SK-N-SH treated with all-trans-retinoic acid at 6 μM for 48 hours (cell line): ENCODE data around the gene IGSF8.

ENCODE experiments used
- ARNTL ChIP-seq: fragments of 450-650 bp; formaldehyde crosslinking; IDR thresholded peaks from 2 replicates; pipeline ENCODE4 v1.5.0; 2020; ENCODE audit warnings: low read depth, mild to moderate bottlenecking, moderate library complexity, borderline replicate concordance
- BACH2 ChIP-seq: fragments of 250-450 bp; sonication (Bioruptor Pico); IDR thresholded peaks from 2 replicates; pipeline ENCODE4 v1.9.0; 2021; ENCODE audit warnings: mild to moderate bottlenecking, borderline replicate concordance
- CSDC2 ChIP-seq: fragments of 250-450 bp; sonication (Bioruptor Pico); IDR thresholded peaks from 2 replicates; pipeline ENCODE4 v1.5.0; 2020; ENCODE audit warnings: mild to moderate bottlenecking, moderate library complexity
- ISL1 ChIP-seq: fragments of 250-450 bp; sonication (Bioruptor Pico); IDR thresholded peaks from 2 replicates; pipeline ENCODE4 v2.1.2; 2022; ENCODE audit warnings: mild to moderate bottlenecking, moderate library complexity
- OSR1 ChIP-seq: fragments of 250-450 bp; sonication (Bioruptor Pico); IDR thresholded peaks from 2 replicates; pipeline ENCODE4 v1.8.0; 2022; ENCODE audit warnings: moderate library complexity, mild to moderate bottlenecking, inconsistent platforms
- PPARA ChIP-seq: fragments of 250-450 bp; sonication (Bioruptor Pico); IDR thresholded peaks from 2 replicates; pipeline ENCODE4 v1.5.0; 2020; ENCODE audit warnings: mild to moderate bottlenecking, borderline replicate concordance
- RARB ChIP-seq: fragments of 250-450 bp; sonication (Bioruptor Pico); IDR thresholded peaks from 2 replicates; pipeline ENCODE4 v1.8.0; 2021; ENCODE audit warnings: mild to moderate bottlenecking, moderate library complexity
- SNAI2 ChIP-seq: fragments of 250-450 bp; sonication (Bioruptor Pico); IDR thresholded peaks from 2 replicates; pipeline ENCODE4 v1.5.0; 2020; ENCODE audit warnings: mild to moderate bottlenecking, moderate library complexity
- ZFP30 ChIP-seq: fragments of 450-650 bp; formaldehyde crosslinking; IDR thresholded peaks from 2 replicates; pipeline ENCODE4 v1.5.0; 2022; ENCODE audit warnings: mild to moderate bottlenecking, moderate library complexity
- TF ChIP-seq, protein P1 (sequence below): fragments of 250-450 bp; sonication (Bioruptor Pico); IDR thresholded peaks from 2 replicates; pipeline ENCODE4 v1.8.0; 2020; ENCODE audit warnings: mild to moderate bottlenecking, moderate library complexity, borderline replicate concordance
- TF ChIP-seq, protein P2 (sequence below): fragments of 250-450 bp; sonication (Bioruptor Pico); IDR thresholded peaks from 2 replicates; pipeline ENCODE4 v1.5.1; 2020; ENCODE audit warnings: low read depth, mild to moderate bottlenecking, moderate library complexity
- TF ChIP-seq, protein P3 (sequence below): fragments of 250-450 bp; sonication (Bioruptor Pico); IDR thresholded peaks from 2 replicates; pipeline ENCODE4 v1.5.0; 2020; ENCODE audit warnings: mild to moderate bottlenecking, moderate library complexity
- TF ChIP-seq, protein P4 (sequence below): fragments of 250-450 bp; sonication (Bioruptor Pico); IDR thresholded peaks from 2 replicates; pipeline ENCODE4 v1.5.1; 2021; ENCODE audit warnings: mild to moderate bottlenecking, moderate library complexity

DNA sequence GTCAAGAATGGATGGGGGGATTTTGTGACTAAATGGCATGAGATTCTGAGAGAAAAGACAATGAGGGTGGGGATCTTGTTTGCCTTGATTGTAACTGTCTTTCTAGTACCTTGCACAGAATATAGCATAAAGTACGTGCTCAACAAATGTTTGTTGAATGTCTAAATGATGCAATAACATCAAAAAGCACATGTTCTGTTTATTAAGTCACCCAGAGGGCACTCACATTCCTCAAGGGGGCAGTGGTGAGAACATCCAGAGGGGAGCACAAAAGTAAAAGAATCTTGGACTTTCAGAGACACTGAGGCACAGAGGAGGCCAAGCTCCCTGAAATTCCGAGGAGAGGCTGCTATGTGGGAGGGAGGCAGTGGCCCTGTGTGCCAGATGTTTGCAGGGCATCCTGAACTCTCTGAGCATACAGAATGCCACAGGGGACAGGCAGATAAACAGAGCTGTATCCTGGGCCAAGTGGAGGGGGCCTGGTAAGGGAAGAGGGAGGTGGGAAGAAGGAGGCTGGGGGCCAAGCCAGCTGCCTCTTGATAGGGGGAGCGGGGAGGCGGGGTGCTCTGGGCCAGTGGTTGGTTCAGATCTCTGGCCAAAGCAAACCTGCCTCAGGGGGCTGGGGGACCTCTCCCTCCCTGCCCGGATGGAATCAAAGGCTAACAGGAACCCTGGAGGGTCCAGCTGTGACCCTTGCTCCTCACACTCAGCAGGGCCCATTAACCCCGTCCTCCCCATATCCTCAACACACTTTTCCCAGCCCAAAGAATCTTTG lies 10.7 kb upstream of the IGSF8 start:
- TF ChIP-seq PPARA (CRISPR knock-in tag) (no peak), ARNTL (CRISPR knock-in tag) (no peak), OSR1 (CRISPR knock-in tag) (no peak), SNAI2 (no peak), BACH2 (no peak), RARB (CRISPR knock-in tag) (no peak), ZFP30 (CRISPR knock-in tag) (no peak), CSDC2 (CRISPR knock-in tag) (no peak), ISL1 (CRISPR knock-in tag) (no peak)
- TF ChIP-seq, protein P1, sequence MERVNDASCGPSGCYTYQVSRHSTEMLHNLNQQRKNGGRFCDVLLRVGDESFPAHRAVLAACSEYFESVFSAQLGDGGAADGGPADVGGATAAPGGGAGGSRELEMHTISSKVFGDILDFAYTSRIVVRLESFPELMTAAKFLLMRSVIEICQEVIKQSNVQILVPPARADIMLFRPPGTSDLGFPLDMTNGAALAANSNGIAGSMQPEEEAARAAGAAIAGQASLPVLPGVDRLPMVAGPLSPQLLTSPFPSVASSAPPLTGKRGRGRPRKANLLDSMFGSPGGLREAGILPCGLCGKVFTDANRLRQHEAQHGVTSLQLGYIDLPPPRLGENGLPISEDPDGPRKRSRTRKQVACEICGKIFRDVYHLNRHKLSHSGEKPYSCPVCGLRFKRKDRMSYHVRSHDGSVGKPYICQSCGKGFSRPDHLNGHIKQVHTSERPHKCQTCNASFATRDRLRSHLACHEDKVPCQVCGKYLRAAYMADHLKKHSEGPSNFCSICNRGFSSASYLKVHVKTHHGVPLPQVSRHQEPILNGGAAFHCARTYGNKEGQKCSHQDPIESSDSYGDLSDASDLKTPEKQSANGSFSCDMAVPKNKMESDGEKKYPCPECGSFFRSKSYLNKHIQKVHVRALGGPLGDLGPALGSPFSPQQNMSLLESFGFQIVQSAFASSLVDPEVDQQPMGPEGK (CRISPR knock-in tag), result no peak
- TF ChIP-seq, protein P2, sequence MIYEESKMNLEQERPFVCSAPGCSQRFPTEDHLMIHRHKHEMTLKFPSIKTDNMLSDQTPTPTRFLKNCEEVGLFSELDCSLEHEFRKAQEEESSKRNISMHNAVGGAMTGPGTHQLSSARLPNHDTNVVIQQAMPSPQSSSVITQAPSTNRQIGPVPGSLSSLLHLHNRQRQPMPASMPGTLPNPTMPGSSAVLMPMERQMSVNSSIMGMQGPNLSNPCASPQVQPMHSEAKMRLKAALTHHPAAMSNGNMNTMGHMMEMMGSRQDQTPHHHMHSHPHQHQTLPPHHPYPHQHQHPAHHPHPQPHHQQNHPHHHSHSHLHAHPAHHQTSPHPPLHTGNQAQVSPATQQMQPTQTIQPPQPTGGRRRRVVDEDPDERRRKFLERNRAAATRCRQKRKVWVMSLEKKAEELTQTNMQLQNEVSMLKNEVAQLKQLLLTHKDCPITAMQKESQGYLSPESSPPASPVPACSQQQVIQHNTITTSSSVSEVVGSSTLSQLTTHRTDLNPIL (CRISPR knock-in tag), result no peak
- TF ChIP-seq, protein P3, sequence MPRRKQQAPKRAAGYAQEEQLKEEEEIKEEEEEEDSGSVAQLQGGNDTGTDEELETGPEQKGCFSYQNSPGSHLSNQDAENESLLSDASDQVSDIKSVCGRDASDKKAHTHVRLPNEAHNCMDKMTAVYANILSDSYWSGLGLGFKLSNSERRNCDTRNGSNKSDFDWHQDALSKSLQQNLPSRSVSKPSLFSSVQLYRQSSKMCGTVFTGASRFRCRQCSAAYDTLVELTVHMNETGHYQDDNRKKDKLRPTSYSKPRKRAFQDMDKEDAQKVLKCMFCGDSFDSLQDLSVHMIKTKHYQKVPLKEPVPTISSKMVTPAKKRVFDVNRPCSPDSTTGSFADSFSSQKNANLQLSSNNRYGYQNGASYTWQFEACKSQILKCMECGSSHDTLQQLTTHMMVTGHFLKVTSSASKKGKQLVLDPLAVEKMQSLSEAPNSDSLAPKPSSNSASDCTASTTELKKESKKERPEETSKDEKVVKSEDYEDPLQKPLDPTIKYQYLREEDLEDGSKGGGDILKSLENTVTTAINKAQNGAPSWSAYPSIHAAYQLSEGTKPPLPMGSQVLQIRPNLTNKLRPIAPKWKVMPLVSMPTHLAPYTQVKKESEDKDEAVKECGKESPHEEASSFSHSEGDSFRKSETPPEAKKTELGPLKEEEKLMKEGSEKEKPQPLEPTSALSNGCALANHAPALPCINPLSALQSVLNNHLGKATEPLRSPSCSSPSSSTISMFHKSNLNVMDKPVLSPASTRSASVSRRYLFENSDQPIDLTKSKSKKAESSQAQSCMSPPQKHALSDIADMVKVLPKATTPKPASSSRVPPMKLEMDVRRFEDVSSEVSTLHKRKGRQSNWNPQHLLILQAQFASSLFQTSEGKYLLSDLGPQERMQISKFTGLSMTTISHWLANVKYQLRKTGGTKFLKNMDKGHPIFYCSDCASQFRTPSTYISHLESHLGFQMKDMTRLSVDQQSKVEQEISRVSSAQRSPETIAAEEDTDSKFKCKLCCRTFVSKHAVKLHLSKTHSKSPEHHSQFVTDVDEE (CRISPR knock-in tag), result no peak
- TF ChIP-seq, protein P4, sequence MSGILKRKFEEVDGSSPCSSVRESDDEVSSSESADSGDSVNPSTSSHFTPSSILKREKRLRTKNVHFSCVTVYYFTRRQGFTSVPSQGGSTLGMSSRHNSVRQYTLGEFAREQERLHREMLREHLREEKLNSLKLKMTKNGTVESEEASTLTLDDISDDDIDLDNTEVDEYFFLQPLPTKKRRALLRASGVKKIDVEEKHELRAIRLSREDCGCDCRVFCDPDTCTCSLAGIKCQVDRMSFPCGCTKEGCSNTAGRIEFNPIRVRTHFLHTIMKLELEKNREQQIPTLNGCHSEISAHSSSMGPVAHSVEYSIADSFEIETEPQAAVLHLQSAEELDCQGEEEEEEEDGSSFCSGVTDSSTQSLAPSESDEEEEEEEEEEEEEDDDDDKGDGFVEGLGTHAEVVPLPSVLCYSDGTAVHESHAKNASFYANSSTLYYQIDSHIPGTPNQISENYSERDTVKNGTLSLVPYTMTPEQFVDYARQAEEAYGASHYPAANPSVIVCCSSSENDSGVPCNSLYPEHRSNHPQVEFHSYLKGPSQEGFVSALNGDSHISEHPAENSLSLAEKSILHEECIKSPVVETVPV (CRISPR knock-in tag), result no peak
